ENCODE data around the gene CHAF1A. TPM values are rescaled to one million over a fixed set of nuclear protein-coding genes. Genes with fewer than 3 reads are reported as not detected.

The CHAF1A gene, protein sequence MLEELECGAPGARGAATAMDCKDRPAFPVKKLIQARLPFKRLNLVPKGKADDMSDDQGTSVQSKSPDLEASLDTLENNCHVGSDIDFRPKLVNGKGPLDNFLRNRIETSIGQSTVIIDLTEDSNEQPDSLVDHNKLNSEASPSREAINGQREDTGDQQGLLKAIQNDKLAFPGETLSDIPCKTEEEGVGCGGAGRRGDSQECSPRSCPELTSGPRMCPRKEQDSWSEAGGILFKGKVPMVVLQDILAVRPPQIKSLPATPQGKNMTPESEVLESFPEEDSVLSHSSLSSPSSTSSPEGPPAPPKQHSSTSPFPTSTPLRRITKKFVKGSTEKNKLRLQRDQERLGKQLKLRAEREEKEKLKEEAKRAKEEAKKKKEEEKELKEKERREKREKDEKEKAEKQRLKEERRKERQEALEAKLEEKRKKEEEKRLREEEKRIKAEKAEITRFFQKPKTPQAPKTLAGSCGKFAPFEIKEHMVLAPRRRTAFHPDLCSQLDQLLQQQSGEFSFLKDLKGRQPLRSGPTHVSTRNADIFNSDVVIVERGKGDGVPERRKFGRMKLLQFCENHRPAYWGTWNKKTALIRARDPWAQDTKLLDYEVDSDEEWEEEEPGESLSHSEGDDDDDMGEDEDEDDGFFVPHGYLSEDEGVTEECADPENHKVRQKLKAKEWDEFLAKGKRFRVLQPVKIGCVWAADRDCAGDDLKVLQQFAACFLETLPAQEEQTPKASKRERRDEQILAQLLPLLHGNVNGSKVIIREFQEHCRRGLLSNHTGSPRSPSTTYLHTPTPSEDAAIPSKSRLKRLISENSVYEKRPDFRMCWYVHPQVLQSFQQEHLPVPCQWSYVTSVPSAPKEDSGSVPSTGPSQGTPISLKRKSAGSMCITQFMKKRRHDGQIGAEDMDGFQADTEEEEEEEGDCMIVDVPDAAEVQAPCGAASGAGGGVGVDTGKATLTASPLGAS
- total RNA-seq, result 1 to 10 TPM; 2.6 to 5.0 TPM

GRCh38 chr19:4402171-4403004, at the start of gene CHAF1A:
CHAF1A (plus strand) TSS chr19:4402640; CDS start chr19:4402763, 123 bp downstream.
- Histone ChIP-seq H3K27ac (peak within 1 kb of the TSS; percentile 96 to 97), H3K36me3 (no peaks in the 10 kb centered on the region), H3K9me3 (no peaks in the 10 kb centered on the region), H3K4me1 (peaks cover 0 to 47% of the 10 kb centered on the region in 2 donors), H3K27me3 (no peaks in the 10 kb centered on the region), H3K4me3 (peak within 1 kb of the TSS; percentile 63 to 91)
- no peak for TF ChIP-seq CTCF (IDR thresholded peaks at IDR 0.05)
- DNase-seq (ENCODE audit: low spot score), result peak; percentile 100

DNA sequence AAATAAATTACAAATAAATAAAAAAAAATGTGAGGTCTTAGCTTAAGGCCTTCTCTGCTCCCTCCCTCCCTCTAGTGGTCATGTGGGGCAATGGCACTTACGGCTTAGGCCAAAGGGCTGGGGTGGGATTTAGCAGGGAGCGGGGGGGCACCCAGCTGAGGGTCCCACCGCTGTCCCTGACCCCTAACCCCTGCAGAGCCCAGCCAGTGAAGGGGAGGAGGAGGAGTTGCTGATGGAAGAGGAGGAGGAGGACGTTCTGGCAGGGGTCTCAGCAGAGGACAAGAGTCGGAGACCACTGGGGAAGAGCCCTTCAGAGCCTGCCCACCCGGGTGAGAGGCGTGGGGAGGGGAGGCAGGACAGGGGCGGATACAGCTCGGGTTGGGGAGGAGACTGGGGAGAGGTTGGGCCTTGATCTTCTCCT, 49.7 kb upstream of the CHAF1A start:
- Histone ChIP-seq H3K4me3 (no peak overlapping the region), H3K27ac (no peak overlapping the region), H3K27me3 (no peaks in the 10 kb centered on the region), H3K4me1 (peaks cover 0 to 6% of the 10 kb centered on the region in 2 donors), H3K36me3 (no peaks in the 10 kb centered on the region), H3K9me3 (no peaks in the 10 kb centered on the region)
- peak; percentile 70 to 89 for TF ChIP-seq CTCF (IDR thresholded peaks at IDR 0.05)
- no peak for DNase-seq (ENCODE audit: low spot score)

DNA sequence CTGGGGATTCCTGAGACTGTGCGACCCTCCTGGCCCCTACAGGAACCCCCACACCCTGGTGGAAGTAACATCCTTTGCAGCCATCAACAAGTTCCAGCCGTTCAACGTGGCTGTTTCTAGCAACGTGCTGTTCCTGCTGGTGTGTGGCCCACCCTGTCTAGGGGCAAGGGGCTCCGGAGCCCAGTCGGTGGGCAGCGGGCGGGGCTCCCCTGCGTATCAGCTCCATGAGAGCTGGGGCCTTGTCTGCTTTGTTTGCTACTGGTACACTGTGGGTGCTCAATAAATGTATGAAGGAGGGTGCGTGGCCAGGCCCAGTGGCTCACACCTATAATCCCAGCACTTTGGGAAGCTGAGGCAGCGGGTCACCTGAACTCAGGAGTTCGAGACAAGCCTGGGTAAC, 48.2 kb upstream of the CHAF1A start:
- Histone ChIP-seq H3K9me3 (no peaks in the 10 kb centered on the region), H3K27ac (no peak overlapping the region), H3K4me3 (no peak overlapping the region), H3K4me1 (peaks cover 0 to 6% of the 10 kb centered on the region in 2 donors), H3K27me3 (no peaks in the 10 kb centered on the region), H3K36me3 (peaks cover 5% of the 10 kb centered on the region)
- no peak for DNase-seq (ENCODE audit: low spot score)
- TF ChIP-seq CTCF (IDR thresholded peaks at IDR 0.05), result no peak

- no peak overlapping the region for H3K27ac ChIP-seq
- peaks cover 0 to 6% of the 10 kb centered on the region in 2 donors for H3K4me1 ChIP-seq
- H3K9me3 ChIP-seq, result no peaks in the 10 kb centered on the region
- peaks cover 11% of the 10 kb centered on the region for H3K36me3 ChIP-seq
- no peak for TF ChIP-seq CTCF (IDR thresholded peaks at IDR 0.05)
- no peaks in the 10 kb centered on the region for H3K27me3 ChIP-seq
- no peak for DNase-seq (ENCODE audit: low spot score)
- H3K4me3 ChIP-seq, result no peak overlapping the region
Measured at GRCh38 chr19:4354897-4355296, 47.5 kb upstream of the CHAF1A start.

DNA sequence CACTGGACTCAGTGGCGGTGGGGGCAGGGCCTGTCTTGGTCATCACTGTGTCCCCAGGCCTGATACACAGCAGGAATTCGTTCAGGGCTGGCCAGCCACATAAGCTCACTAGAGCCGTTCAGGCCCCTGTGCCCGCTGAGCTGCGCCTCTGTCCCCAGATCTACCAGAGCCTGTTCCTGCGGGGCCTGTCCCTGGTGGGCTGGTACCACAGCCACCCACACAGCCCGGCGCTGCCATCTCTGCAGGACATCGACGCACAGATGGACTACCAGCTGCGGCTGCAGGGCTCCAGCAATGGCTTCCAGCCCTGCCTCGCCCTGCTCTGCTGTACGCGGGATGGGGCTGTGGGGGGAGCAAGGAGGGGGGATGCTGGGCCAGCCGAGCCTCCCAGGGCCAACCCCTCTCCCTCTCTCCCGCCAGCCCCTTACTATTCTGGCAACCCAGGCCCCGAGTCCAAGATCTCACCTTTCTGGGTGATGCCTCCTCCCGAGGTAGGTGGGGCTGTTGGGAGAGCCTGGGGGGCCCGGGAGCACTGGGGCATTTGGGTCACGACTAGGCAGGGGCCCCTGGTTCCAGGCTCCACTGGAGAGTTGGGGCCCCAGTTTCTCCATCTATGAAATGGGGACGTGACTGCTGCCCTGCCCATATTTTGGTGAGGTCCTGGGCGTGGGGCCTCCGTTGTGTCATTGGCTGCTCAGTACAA, 45.2 kb upstream of the CHAF1A start:
- DNase-seq (ENCODE audit: low spot score), result no peak
- Histone ChIP-seq H3K36me3 (peaks cover 35% of the 10 kb centered on the region), H3K9me3 (no peaks in the 10 kb centered on the region), H3K4me1 (no peaks in the 10 kb centered on the region), H3K27ac (no peak overlapping the region), H3K4me3 (no peak overlapping the region), H3K27me3 (no peaks in the 10 kb centered on the region)
- TF ChIP-seq CTCF (IDR thresholded peaks at IDR 0.05), result no peak
